ENCODE measurements around the gene MARCHF3.
"Not testable (repeated sequence)": the region's sequence is repeated elsewhere in the genome, so short reads cannot be mapped to it uniquely, and the experiment has no call there.

The MARCHF3 gene

GRCh38 chr5:127046343-127047072 is 16.1 kb upstream of the MARCHF3 start:
- DNase-seq = no peak

GRCh38 chr5:127042593-127042992 is 12.2 kb upstream of the MARCHF3 start:
- DNase-seq = no peak

- DNase-seq = no peak
These were observed 11.2 kb upstream of the MARCHF3 start for GRCh38 chr5:127041571-127041970.

- no peak for DNase-seq
These were observed 10.6 kb upstream of the MARCHF3 start for GRCh38 chr5:127040796-127041520.

- no peak for DNase-seq
These were observed 8.2 kb upstream of the MARCHF3 start for GRCh38 chr5:127038550-127038949.

- DNase-seq = no peak
These were observed 1.5 kb upstream of the MARCHF3 start for GRCh38 chr5:127031863-127032232.

GRCh38 chr5:127031147-127031862 is 947 bp upstream of the MARCHF3 start:
- DNase-seq = no peak

GRCh38 chr5:127029581-127030258 is 638 bp downstream of the MARCHF3 start:
- peak; percentile 24 to 54 for DNase-seq

- DNase-seq = peak in 1 of 2 donors; percentile 23
These were observed 1.4 kb downstream of the MARCHF3 start for GRCh38 chr5:127028822-127029457.

GRCh38 chr5:127027539-127027938 is 2.8 kb downstream of the MARCHF3 start:
- DNase-seq = no peak

GRCh38 chr5:127026166-127026565 is 4.2 kb downstream of the MARCHF3 start:
- no peak for DNase-seq

GRCh38 chr5:127025467-127025866 is 4.9 kb downstream of the MARCHF3 start:
- no peak for DNase-seq

- DNase-seq = no peak
These were observed 5.5 kb downstream of the MARCHF3 start for GRCh38 chr5:127024821-127025220.

GRCh38 chr5:127023552-127024191 is 6.7 kb downstream of the MARCHF3 start:
- DNase-seq = not testable (repeated sequence)

- DNase-seq = no peak
These were observed 7.5 kb downstream of the MARCHF3 start for GRCh38 chr5:127022846-127023245.

GRCh38 chr5:127019928-127020327 is 10.4 kb downstream of the MARCHF3 start:
- DNase-seq = no peak

- not testable (repeated sequence) for DNase-seq
These were observed 13.6 kb downstream of the MARCHF3 start for GRCh38 chr5:127016722-127017121.

- no peak for DNase-seq
These were observed 14.6 kb downstream of the MARCHF3 start for GRCh38 chr5:127015716-127016115.

GRCh38 chr5:127014573-127014972 is 15.8 kb downstream of the MARCHF3 start:
- peak in 1 of 2 donors; percentile 54 for DNase-seq

- no peak for DNase-seq
These were observed 17.0 kb downstream of the MARCHF3 start for GRCh38 chr5:127013407-127013806.

- no peak for DNase-seq
These were observed 17.4 kb downstream of the MARCHF3 start for GRCh38 chr5:127012916-127013315.

Data from bone marrow (tissue), 2 donors.